GM23338 (cell line): ENCODE data around the gene ARSB. TPM values are rescaled to one million over a fixed set of nuclear protein-coding genes. Genes with fewer than 3 reads are reported as not detected.

Experiments
- ATAC-seq: fragments of 200-7000 bp; cut with Tn5 transposase; 3 replicates; pipeline ENCODE4 v1.9.1; 2020
- DNase-seq: peaks from one replicate; pipeline ENCODE4 v3.0.0-alpha.2; 2015; ENCODE audit warnings: low spot score
- H2AFZ ChIP-seq: fragments of 200-600 bp; sonication (generic); 2 replicates; pipeline ENCODE4 v1.8.0; 2016; ENCODE audit warnings: antibody characterized with exemption, mild to moderate bottlenecking, moderate library complexity
- H3F3A ChIP-seq: fragments of 200-600 bp; sonication (generic); replicated peaks from 2 replicates; pipeline ENCODE4 v1.8.0; 2017; ENCODE audit warnings: antibody characterized with exemption, mixed run types, low read depth
- H3K27ac ChIP-seq: fragments of 200-600 bp; sonication (generic); 2 replicates; pipeline ENCODE4 v1.6.1; 2016; ENCODE audit warnings: low read depth
- H3K27me3 ChIP-seq: fragments of 200-600 bp; sonication (generic); 2 replicates; pipeline ENCODE4 v1.8.0; 2016; ENCODE audit warnings: mild to moderate bottlenecking, mixed run types, moderate library complexity; ENCODE audit not compliant: insufficient read depth
- H3K36me3 ChIP-seq: fragments of 200-600 bp; sonication (generic); 2 replicates; pipeline ENCODE4 v1.8.0; 2016; ENCODE audit warnings: mild to moderate bottlenecking; ENCODE audit not compliant: insufficient read depth
- H3K4me1 ChIP-seq: fragments of 200-600 bp; sonication (generic); 2 replicates; pipeline ENCODE4 v1.8.0; 2016; ENCODE audit warnings: mild to moderate bottlenecking, moderate library complexity; ENCODE audit not compliant: insufficient read depth
- H3K4me2 ChIP-seq: fragments of 200-600 bp; sonication (generic); 2 replicates; pipeline ENCODE4 v1.7.1; 2017; ENCODE audit warnings: mixed run types
- H3K4me3 ChIP-seq: fragments of 200-600 bp; sonication (generic); 2 replicates; pipeline ENCODE4 v1.6.1; 2016; ENCODE audit warnings: mixed run types
- H3K79me2 ChIP-seq: fragments of 200-600 bp; sonication (generic); replicated peaks from 2 replicates; pipeline ENCODE4 v1.8.0; 2017; ENCODE audit warnings: mild to moderate bottlenecking; ENCODE audit not compliant: insufficient read depth
- H3K9me2 ChIP-seq: fragments of 200-600 bp; sonication (generic); 2 replicates; pipeline ENCODE4 v1.8.0; 2017; ENCODE audit not compliant: insufficient read depth
- H4K20me1 ChIP-seq: fragments of 200-600 bp; sonication (generic); replicated peaks from 2 replicates; pipeline ENCODE4 v1.8.0; 2017; ENCODE audit warnings: mild to moderate bottlenecking; ENCODE audit not compliant: insufficient read depth
- H3K27ac Mint-ChIP-seq: 2 replicates; pipeline ENCODE4 v1.8.0; 2020; ENCODE audit warnings: inconsistent platforms, mild to moderate bottlenecking, moderate library complexity, mixed read lengths
- H3K27me3 Mint-ChIP-seq: 3 replicates; pipeline ENCODE4 v1.8.0; 2022; ENCODE audit warnings: low read depth, mild to moderate bottlenecking, moderate library complexity, mixed read lengths, inconsistent platforms; ENCODE audit not compliant: insufficient read depth, poor library complexity
- H3K36me3 Mint-ChIP-seq: 3 replicates; pipeline ENCODE4 v1.8.0; 2021; ENCODE audit warnings: low read depth, mild to moderate bottlenecking, inconsistent platforms, moderate library complexity, mixed read lengths
- H3K4me1 Mint-ChIP-seq: 3 replicates; pipeline ENCODE4 v1.8.0; 2020; ENCODE audit warnings: mild to moderate bottlenecking, inconsistent platforms, mixed read lengths
- H3K4me3 Mint-ChIP-seq: 3 replicates; pipeline ENCODE4 v1.8.0; 2021; ENCODE audit warnings: moderate library complexity, mild to moderate bottlenecking, inconsistent platforms, mixed read lengths
- H3K9me3 Mint-ChIP-seq: 3 replicates; pipeline ENCODE4 v1.8.0; 2020; ENCODE audit warnings: moderate library complexity, mild to moderate bottlenecking, inconsistent platforms, mixed read lengths
- EZH2phosphoT487 ChIP-seq: fragments of 200-600 bp; sonication (generic); IDR thresholded peaks from one replicate; pipeline ENCODE4 v1.8.1; 2018; ENCODE audit warnings: antibody characterized with exemption; ENCODE audit not compliant: unreplicated experiment
- NANOG ChIP-seq: IDR thresholded peaks from 2 replicates; pipeline ENCODE4 v1.6.1; 2016; ENCODE audit warnings: antibody characterized with exemption, borderline replicate concordance
- STAT1 ChIP-seq: IDR thresholded peaks from one replicate; pipeline ENCODE4 v1.6.1; 2016; ENCODE audit warnings: antibody characterized with exemption; ENCODE audit not compliant: unreplicated experiment
- ZNF114 ChIP-seq: fragments of 250-450 bp; sonication (Bioruptor Pico); IDR thresholded peaks from 2 replicates; pipeline ENCODE4 v1.5.0; 2020; ENCODE audit warnings: mild to moderate bottlenecking, moderate library complexity
- ZNF331 ChIP-seq: fragments of 250-450 bp; sonication (Bioruptor Pico); IDR thresholded peaks from 2 replicates; pipeline ENCODE4 v1.5.0; 2020; ENCODE audit warnings: low read depth, mild to moderate bottlenecking, moderate library complexity
- ZNF462 ChIP-seq: fragments of 250-450 bp; sonication (Bioruptor Pico); IDR thresholded peaks from 2 replicates; pipeline ENCODE4 v1.5.0; 2020; ENCODE audit warnings: mild to moderate bottlenecking, moderate library complexity
- polyA plus RNA-seq: library from polyadenylated mRNA; unstranded; fragments of >200 nt; fragmentation: Nextera tagmentation; extraction: Ambion mirVana; gene quantifications from 2 replicates; pipeline ENCODE4 v1.2.1, GENCODE V29; 2016
- total RNA-seq: library from RNA; depleted of rRNA; stranded (reverse); fragments of >200 nt; shearing (Covaris generic); gene quantifications from 2 replicates; pipeline ENCODE4 v1.2.3, GENCODE V29; 2014
- TF ChIP-seq, protein P1 (sequence below), 2 experiments: fragments of 200-600 bp in 1 of 2; sonication (generic) in 1 of 2; conservative IDR thresholded peaks; 2 replicates each; pipeline versions ENCODE4 v1.5.1 to v1.6.1; 2016 to 2017; ENCODE audit warnings: antibody characterized with exemption in 2 of 2, low read depth in 2 of 2, mild to moderate bottlenecking in 2 of 2, moderate library complexity in 1 of 2

Gene ARSB
- total and polyA plus RNA-seq, 2 experiments from 2014 or later: 7.4 to 24.6 TPM

GRCh38 chr5:78741019-78741418 is 244.1 kb downstream of the ARSB start:
- H3K4me3 ChIP-seq: no peak overlapping the region
- no peak overlapping the region for H2AFZ ChIP-seq
- no peaks in the 10 kb centered on the region for H3K9me2 ChIP-seq
- Mint-ChIP-seq H3K36me3 (no peaks in the 10 kb centered on the region), H3K4me1 (peaks cover 3% of the 10 kb centered on the region), H3K27me3 (peaks cover 2% of the 10 kb centered on the region), H3K4me3 (no peak overlapping the region), H3K9me3 (peaks cover 4% of the 10 kb centered on the region; the same call in 1 of the 3 replicates), H3K27ac (no peak overlapping the region)
- ATAC-seq: no peak
- TF ChIP-seq EZH2phosphoT487 (no peak), ZNF114 (no peak), ZNF331 (no peak), NANOG (no peak)
- TF ChIP-seq, protein P1, sequence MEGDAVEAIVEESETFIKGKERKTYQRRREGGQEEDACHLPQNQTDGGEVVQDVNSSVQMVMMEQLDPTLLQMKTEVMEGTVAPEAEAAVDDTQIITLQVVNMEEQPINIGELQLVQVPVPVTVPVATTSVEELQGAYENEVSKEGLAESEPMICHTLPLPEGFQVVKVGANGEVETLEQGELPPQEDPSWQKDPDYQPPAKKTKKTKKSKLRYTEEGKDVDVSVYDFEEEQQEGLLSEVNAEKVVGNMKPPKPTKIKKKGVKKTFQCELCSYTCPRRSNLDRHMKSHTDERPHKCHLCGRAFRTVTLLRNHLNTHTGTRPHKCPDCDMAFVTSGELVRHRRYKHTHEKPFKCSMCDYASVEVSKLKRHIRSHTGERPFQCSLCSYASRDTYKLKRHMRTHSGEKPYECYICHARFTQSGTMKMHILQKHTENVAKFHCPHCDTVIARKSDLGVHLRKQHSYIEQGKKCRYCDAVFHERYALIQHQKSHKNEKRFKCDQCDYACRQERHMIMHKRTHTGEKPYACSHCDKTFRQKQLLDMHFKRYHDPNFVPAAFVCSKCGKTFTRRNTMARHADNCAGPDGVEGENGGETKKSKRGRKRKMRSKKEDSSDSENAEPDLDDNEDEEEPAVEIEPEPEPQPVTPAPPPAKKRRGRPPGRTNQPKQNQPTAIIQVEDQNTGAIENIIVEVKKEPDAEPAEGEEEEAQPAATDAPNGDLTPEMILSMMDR (conservative IDR thresholded peaks at IDR 0.05; ENCODE audit: low read depth in 2 of 2): no peak
- H3K4me1 ChIP-seq: peaks cover 7% of the 10 kb centered on the region; the same call in 1 of the 2 replicates
- no peak overlapping the region for H3K4me2 ChIP-seq
- H3K27me3 ChIP-seq: no peaks in the 10 kb centered on the region
- no peaks in the 10 kb centered on the region for H3F3A ChIP-seq
- H4K20me1 ChIP-seq: no peaks in the 10 kb centered on the region
- H3K36me3 ChIP-seq: no peaks in the 10 kb centered on the region
- no peak for DNase-seq
- no peaks in the 10 kb centered on the region for H3K79me2 ChIP-seq
- H3K27ac ChIP-seq: no peak overlapping the region

GRCh38 chr5:78738693-78739300 is 246.3 kb downstream of the ARSB start:
- Mint-ChIP-seq H3K4me1 (no peaks in the 10 kb centered on the region; the same call in 2 of the 3 replicates), H3K27me3 (peaks cover 2% of the 10 kb centered on the region), H3K27ac (no peak overlapping the region), H3K36me3 (no peaks in the 10 kb centered on the region), H3K4me3 (no peak overlapping the region), H3K9me3 (peaks cover 11% of the 10 kb centered on the region; the same call in 2 of the 3 replicates)
- TF ChIP-seq STAT1: no peak
- H3K9me2 ChIP-seq: no peaks in the 10 kb centered on the region; the same call in 1 of the 2 replicates
- no peak overlapping the region for H3K4me3 ChIP-seq
- no peak overlapping the region for H3K27ac ChIP-seq
- no peaks in the 10 kb centered on the region for H3F3A ChIP-seq
- no peaks in the 10 kb centered on the region for H3K27me3 ChIP-seq
- H3K4me2 ChIP-seq: no peak overlapping the region
- H3K79me2 ChIP-seq: no peaks in the 10 kb centered on the region
- H3K36me3 ChIP-seq: no peaks in the 10 kb centered on the region
- ATAC-seq (no peak), DNase-seq (no peak)
- H4K20me1 ChIP-seq: no peaks in the 10 kb centered on the region
- 0 out of 2 replicates have a peak, but pooled peaks cover 3% of the 10 kb centered on the region for H3K4me1 ChIP-seq
- peak overlapping the region; percentile 80 for H2AFZ ChIP-seq

DNA sequence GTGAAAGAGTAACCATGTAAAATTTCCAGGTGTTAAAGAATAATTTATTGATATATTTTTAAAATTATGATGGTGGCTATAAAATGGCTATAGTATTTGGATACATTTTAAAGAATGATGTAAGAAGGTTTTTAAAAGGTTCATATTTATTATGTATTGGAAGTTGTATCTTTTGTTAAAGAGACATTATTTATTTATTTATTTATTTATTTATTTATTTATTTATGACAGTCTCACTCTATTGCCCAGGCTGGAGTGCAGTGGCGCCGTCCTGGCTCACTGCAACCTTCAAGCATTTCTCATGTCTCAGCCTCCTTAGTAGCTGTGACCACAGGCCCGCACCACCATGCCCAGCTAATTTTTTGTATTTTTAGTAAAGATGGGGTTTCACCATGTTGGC is 247.0 kb downstream of the ARSB start:
- Histone ChIP-seq H3F3A (no peaks in the 10 kb centered on the region), H3K27ac (no peak overlapping the region), H3K9me2 (no peaks in the 10 kb centered on the region; the same call in 1 of the 2 replicates), H3K4me1 (0 out of 2 replicates have a peak, but pooled peaks cover 3% of the 10 kb centered on the region), H3K4me2 (no peak overlapping the region), H4K20me1 (no peaks in the 10 kb centered on the region), H2AFZ (no peak overlapping the region; the same call in 1 of the 2 replicates), H3K4me3 (no peak overlapping the region), H3K27me3 (no peaks in the 10 kb centered on the region), H3K79me2 (no peaks in the 10 kb centered on the region), H3K36me3 (no peaks in the 10 kb centered on the region)
- no peak for DNase-seq
- peaks cover 2% of the 10 kb centered on the region for H3K27me3 Mint-ChIP-seq
- no peak overlapping the region for H3K27ac Mint-ChIP-seq
- H3K9me3 Mint-ChIP-seq: peaks cover 11% of the 10 kb centered on the region; the same call in 2 of the 3 replicates
- no peak overlapping the region for H3K4me3 Mint-ChIP-seq
- H3K36me3 Mint-ChIP-seq: no peaks in the 10 kb centered on the region
- no peaks in the 10 kb centered on the region; the same call in 2 of the 3 replicates for H3K4me1 Mint-ChIP-seq
- no peak for ATAC-seq
- TF ChIP-seq ZNF462 (CRISPR knock-in tag): no peak
